Inferior parietal cortex (tissue), 1 donor: ENCODE data around the gene BMPR2.
"Not testable (repeated sequence)": the region's sequence is repeated elsewhere in the genome, so short reads cannot be mapped to it uniquely, and the experiment has no call there.

Source experiments
- DNase-seq: peaks from one replicate; pipeline ENCODE4 v3.0.0-alpha.2; 2016; ENCODE audit errors: extremely low spot score

Gene BMPR2

GRCh38 chr2:202452744-202453143 lies 76.6 kb downstream of the BMPR2 start:
- DNase-seq, result no peak

GRCh38 chr2:202454536-202454935 lies 78.4 kb downstream of the BMPR2 start:
- DNase-seq, result no peak

GRCh38 chr2:202455114-202455513 lies 79.0 kb downstream of the BMPR2 start:
- no peak for DNase-seq

GRCh38 chr2:202460119-202460518 lies 84.0 kb downstream of the BMPR2 start:
- no peak for DNase-seq

GRCh38 chr2:202479090-202479489 lies 103.0 kb downstream of the BMPR2 start:
- no peak for DNase-seq

GRCh38 chr2:202479610-202480009 lies 103.5 kb downstream of the BMPR2 start:
- DNase-seq, result no peak

GRCh38 chr2:202486351-202486750 lies 110.2 kb downstream of the BMPR2 start:
- DNase-seq, result no peak

GRCh38 chr2:202488671-202489070 lies 112.5 kb downstream of the BMPR2 start:
- DNase-seq, result no peak

GRCh38 chr2:202490479-202490878 lies 114.4 kb downstream of the BMPR2 start:
- peak; percentile 38 for DNase-seq

GRCh38 chr2:202491514-202491913 lies 115.4 kb downstream of the BMPR2 start:
- DNase-seq, result no peak

GRCh38 chr2:202494300-202495229 lies 118.4 kb downstream of the BMPR2 start:
- DNase-seq, result peak; percentile 55

GRCh38 chr2:202495230-202495604 lies 119.1 kb downstream of the BMPR2 start:
- DNase-seq, result no peak

GRCh38 chr2:202496835-202497472 lies 120.8 kb downstream of the BMPR2 start:
- DNase-seq, result not testable (repeated sequence)

GRCh38 chr2:202497473-202497866 lies 121.3 kb downstream of the BMPR2 start:
- DNase-seq, result not testable (repeated sequence)

GRCh38 chr2:202499841-202500240 lies 123.7 kb downstream of the BMPR2 start:
- DNase-seq, result not testable (repeated sequence)

- DNase-seq, result not testable (repeated sequence)
Measured at GRCh38 chr2:202503276-202503675, 127.1 kb downstream of the BMPR2 start.

GRCh38 chr2:202508686-202509085 lies 132.6 kb downstream of the BMPR2 start:
- no peak for DNase-seq

GRCh38 chr2:202510911-202511310 lies 134.8 kb downstream of the BMPR2 start:
- DNase-seq, result no peak

GRCh38 chr2:202512176-202512575 lies 136.0 kb downstream of the BMPR2 start:
- no peak for DNase-seq

GRCh38 chr2:202514732-202515131 lies 138.6 kb downstream of the BMPR2 start:
- DNase-seq, result no peak

- DNase-seq, result no peak
Measured at GRCh38 chr2:202519453-202519852, 143.3 kb downstream of the BMPR2 start.

GRCh38 chr2:202521470-202521869 lies 145.3 kb downstream of the BMPR2 start:
- DNase-seq, result no peak

- DNase-seq, result no peak
Measured at GRCh38 chr2:202529389-202529788, 153.3 kb downstream of the BMPR2 start.
